Loucy (cell line): ENCODE data around the gene KIF17.

ENCODE experiments used
- EZH2phosphoT487 ChIP-seq: fragments of 200-600 bp; IDR thresholded peaks from 2 replicates; pipeline ENCODE4 v1.6.1; 2018; ENCODE audit warnings: antibody characterized with exemption, mild to moderate bottlenecking, moderate library complexity, borderline replicate concordance
- TF ChIP-seq, protein P1 (sequence below): fragments of 200-600 bp; sonication (generic); conservative IDR thresholded peaks from 2 replicates; pipeline ENCODE4 v1.5.1; 2014; ENCODE audit warnings: mild to moderate bottlenecking, antibody characterized with exemption, low read length

DNA sequence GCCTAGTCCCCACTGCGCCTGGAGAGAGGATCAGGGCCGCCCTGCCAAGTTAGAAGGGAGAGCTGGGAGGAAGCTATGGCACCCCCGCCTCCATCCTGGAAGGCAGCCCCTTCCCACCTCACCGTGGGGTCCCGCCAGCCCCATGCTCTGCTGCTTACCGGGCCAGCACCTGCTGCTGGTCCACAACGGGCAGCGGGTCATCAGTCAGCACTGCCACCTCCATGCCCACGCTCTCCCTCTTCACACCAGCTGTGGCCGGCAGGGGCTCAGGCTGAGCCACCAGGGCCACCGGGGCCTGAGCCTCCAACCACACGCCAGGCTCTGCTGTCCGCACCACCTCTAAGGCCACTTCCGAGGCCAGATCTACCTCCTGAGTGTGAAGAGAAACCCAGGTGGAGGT, 33.2 kb downstream of the KIF17 start:
- TF ChIP-seq, protein P1, sequence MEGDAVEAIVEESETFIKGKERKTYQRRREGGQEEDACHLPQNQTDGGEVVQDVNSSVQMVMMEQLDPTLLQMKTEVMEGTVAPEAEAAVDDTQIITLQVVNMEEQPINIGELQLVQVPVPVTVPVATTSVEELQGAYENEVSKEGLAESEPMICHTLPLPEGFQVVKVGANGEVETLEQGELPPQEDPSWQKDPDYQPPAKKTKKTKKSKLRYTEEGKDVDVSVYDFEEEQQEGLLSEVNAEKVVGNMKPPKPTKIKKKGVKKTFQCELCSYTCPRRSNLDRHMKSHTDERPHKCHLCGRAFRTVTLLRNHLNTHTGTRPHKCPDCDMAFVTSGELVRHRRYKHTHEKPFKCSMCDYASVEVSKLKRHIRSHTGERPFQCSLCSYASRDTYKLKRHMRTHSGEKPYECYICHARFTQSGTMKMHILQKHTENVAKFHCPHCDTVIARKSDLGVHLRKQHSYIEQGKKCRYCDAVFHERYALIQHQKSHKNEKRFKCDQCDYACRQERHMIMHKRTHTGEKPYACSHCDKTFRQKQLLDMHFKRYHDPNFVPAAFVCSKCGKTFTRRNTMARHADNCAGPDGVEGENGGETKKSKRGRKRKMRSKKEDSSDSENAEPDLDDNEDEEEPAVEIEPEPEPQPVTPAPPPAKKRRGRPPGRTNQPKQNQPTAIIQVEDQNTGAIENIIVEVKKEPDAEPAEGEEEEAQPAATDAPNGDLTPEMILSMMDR: no peak
- no peak for TF ChIP-seq EZH2phosphoT487
